GM15510 (cell line): ENCODE measurements around the gene RAD51B.

Experiments used
- POLR2A ChIP-seq: IDR thresholded peaks from 3 replicates; pipeline ENCODE4 v1.6.1; 2011; ENCODE audit warnings: borderline replicate concordance; ENCODE audit not compliant: insufficient read length; ENCODE audit errors: extremely low read depth

RAD51B gene

DNA sequence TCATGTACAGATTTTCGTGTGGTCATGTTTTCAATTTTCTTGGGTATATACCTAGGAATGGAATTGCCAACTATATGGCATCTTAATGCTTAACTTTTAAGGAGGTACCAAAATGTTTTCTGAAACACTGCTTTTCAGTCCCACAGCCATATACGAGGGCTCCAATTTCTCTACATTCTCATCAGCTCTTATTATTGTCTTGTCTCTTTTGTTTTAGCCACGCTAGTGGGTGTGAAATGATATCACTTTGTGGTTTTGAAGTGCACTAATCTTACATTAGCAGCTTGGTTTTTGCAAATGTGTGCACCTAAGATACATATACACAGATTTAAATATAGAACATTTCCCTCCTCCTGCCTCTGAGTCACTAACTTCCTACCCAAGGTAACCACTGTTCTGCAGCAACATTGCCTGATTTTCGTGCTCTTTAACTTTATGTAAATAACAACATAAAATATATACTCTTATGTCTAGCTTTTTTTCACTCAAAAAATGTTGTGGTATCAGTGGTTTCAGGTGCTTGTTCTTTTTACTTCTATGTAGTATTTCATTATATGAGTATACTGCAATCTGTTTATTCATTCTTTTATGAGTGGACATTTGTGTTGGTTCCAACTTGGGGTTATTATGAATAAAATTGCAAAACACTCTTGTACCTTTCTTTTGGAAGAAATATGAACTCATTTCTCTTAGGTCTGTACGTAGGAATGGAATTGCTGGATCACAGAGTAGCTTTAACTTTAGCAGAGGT, 900.2 kb downstream of the RAD51B start:
- no peak for TF ChIP-seq POLR2A

DNA sequence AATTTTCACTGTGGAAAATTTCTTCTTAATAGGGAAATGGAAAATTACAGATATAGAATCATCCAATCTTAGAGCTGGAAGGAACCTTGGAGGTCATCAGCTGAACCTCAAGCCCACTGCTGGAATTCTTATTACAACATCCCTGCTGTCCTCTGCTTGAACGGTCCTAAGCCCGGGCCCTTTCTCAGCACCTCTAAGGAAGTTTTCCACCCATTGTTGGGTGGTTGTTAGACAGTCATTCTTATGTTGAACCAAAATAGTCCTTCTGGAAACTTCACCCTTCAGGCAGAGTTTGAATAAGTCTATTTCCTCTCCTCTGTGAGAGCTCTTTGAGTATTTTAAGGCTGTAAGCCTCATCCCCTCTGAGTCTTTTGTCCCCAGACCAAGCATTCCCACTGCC, 902.6 kb downstream of the RAD51B start:
- TF ChIP-seq POLR2A = no peak

DNA sequence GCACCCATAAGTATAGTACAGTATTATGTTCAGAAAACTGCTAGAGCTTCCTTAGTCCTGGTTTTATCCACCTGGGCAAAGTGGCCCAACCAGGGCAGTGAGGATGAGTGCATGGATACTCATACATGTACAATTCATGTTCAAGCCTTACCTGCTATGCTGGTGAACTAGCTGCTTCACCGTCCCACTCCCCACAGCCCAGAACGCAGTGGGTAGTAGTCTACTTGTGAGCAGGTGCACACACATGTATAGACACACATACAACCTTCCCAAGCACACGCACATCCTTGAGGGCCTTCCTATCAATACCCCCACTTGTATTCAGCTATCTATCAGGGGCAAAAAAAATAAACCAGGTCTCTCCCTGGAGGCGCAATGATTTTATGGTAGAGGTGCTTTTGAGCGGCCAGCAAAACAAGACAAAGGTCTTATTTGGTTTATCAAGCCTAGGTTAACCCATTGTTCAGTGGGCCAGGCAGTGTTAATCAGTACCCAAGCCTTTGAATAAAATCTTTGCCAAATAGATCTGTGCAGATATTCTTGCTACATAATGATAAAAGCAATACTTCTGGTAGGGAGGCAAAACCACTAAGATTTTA, 903.5 kb downstream of the RAD51B start:
- TF ChIP-seq POLR2A = no peak

DNA sequence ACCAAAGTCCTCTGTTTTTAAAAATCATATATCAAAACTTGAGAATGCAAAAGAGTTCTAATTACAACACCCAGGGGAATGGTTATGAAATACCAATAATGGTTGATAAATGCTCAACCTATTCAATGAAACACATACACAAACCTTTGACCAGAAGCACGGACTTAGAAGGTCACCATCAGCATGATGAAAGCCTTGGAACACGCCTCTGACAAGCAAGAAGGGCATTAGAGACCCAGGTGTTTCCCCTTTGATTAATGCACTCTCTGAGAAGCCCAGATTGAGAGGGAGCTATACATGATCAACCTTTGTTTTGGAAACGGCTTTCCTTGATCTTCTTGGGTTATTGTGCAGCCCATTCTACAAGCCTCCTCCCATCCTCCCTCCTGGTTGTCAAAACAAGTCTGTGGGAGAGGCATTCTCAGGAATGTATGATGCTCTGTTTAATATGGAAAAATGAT, 904.3 kb downstream of the RAD51B start:
- TF ChIP-seq POLR2A = no peak

DNA sequence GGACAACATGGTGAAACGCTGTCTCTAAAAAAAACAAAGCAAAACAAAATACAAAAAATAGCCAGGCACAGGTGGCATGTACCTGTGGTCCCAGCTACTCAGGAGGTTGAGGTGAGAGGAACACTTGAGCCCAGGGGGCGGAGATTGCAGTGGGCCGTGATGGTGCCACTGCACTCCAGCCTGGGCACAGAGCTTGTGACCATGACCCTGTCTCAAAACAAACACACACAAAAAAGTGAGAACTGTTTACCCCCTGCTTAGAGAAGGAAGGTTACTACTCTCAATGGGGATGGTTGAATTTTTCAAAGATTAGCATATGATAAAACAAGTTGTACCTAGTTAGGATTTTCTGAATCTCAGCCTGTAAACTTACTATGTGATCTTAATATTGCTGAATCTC, 905.3 kb downstream of the RAD51B start:
- TF ChIP-seq POLR2A = no peak

DNA sequence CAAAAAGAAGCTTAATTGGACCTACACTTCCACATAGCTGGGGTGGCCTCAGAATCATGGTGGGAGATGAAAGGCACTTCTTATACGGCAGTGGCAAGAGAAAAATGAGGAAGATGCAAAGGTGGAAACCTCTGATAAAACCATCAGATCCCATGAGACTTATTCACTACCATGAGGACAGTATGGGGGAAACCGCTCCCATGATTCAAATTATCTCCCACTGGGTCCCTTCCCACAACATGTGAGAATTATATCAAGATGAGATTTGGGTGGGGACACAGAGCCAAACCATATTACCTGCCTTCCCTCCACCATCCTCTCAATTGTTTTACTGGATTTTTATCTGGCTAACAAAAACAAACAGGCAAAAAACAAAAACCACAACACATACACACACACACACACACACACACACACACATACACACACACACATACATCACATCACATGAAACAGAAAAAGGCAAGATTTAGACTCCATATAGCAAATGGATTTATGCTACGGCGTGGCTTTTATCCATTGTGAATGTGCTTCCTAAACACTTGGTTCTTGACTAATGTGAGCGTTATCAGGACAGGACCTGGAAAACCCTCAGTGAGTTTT, 906.6 kb downstream of the RAD51B start:
- TF ChIP-seq POLR2A = no peak

DNA sequence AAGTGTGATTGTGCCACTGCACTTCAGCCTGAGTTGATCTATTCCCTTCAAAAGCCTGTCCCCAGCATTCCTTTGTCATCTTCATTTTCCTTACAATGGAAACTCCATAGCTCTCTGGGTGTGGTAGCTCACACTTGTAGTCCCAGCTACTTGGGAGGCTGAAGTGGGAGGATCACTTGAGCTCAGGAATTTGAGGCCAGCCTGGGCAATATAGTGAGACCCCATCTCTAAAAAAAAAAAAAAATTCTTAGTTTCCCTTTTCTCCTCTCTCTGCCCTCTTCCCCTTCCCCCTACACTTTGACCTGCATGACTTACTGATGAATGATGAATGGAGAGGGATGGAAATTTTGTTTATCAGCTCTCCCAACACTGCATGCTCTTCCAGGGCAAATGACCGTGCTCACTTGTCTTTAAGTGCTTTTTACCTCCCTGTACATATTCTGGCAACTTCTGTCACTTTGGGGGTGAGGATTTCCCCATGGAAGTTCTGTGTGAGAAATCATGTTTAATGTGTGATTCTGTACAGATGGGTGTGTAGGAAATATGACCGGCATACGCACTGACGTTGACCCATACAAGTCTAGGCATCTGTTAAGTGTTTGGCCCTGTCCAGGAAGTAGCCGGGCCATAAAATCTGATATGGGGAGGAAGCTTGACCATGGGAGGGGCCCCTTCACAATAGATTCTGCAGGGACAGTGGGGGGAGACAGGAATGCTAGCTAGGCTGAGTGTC, 907.9 kb downstream of the RAD51B start:
- TF ChIP-seq POLR2A = no peak

DNA sequence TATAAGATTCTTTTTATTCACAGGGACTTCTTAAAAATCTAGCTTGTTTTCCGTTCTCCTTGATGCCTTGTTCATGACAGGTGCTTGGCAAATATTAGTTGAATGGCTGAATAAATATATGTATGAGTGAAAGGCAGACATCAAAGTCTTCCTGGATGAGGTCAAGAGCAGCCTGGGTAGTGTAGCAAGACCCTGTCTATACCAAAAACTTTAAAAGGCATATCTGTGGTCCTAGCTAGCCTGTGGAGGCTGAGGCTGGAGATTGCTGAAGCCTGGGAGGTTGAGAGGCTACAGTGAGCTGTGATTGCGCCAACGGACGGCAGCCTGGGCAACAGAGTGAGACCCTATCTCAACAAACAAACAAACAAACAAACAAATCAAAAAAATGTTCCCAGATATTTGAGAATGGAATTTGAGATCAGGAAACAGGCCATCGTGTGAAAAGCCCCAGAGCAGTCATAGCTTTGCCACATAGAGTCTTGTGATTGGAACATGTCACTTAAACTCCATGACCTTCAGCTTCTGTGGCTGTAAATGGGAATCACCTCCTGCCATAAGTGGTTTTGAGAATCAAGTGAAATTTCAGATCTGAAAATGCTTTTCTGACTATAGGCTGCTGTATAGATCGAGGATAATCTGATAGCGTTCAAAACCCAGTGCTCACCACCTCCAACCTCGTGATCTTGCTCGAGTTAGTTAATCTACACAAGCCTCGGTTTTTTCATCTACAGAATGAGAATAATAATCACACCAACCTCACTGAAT, 908.9 kb downstream of the RAD51B start:
- TF ChIP-seq POLR2A = no peak

DNA sequence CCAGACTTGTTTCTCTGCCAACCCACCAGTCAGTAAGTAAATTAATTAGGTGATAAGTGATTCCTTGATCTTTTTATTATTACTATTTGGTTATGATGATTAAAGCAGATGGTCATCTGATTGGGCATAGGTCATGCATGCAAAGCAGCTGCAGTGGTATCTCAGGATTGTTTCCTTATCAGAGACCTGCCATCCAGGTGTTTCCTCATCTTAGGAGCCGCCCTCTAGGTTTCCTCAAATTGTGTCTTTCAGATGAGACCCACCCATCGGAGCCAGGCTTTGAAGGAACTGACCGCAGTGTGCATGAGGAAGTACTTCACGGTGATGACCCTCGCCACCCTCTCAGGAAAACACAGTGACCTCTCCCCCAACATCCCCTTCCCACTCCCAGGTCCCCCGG, 910.0 kb downstream of the RAD51B start:
- no peak for TF ChIP-seq POLR2A

DNA sequence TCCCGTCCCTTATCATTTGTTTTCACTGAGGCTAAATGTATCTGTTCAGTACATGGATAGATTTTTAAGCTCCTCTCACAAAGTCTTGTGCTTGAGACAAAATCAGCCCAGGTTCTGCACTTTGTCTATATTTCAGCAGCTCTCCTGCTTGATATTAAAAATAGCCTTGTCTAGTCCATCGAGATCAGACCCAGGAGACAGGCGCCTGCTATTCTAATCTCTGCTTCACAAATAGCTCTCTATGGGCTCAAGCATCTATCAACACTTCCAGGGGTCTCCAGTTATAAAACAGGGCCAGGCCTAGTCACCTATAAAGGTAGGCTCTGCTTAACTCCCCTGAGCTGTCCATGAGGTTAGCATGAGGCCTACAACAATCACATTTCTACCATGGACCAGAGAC, 910.8 kb downstream of the RAD51B start:
- TF ChIP-seq POLR2A = no peak

DNA sequence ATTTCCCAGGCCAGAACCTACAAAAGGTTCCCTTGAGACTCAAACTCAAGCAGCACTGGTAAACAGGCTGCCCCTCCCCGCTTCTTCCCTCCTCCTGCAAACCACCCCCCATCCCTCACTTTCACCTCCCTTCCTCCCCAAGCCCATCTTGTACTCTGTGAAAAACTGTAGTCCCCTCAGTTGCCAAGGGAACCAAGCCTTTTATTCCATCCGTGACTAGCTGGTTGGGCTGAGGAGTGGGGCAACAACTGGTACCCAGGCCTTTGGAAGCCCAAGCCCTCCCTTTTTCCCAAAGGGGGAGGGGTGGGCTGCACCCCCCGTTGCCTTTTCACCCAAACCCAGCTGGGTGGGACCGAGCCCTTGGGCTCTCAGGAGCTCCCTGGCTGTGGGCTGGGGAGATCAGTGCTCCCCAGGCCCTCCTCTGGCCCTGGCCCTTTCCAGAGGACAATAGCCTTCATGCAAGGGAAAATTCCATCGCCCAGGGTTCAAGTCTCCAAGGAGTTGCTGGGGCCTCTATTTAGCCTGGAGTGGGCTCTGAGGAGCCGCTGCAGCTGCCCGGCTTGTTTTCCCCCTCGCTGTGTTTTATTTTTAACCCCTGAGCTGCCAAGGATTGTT, 911.3 kb downstream of the RAD51B start:
- no peak for TF ChIP-seq POLR2A

DNA sequence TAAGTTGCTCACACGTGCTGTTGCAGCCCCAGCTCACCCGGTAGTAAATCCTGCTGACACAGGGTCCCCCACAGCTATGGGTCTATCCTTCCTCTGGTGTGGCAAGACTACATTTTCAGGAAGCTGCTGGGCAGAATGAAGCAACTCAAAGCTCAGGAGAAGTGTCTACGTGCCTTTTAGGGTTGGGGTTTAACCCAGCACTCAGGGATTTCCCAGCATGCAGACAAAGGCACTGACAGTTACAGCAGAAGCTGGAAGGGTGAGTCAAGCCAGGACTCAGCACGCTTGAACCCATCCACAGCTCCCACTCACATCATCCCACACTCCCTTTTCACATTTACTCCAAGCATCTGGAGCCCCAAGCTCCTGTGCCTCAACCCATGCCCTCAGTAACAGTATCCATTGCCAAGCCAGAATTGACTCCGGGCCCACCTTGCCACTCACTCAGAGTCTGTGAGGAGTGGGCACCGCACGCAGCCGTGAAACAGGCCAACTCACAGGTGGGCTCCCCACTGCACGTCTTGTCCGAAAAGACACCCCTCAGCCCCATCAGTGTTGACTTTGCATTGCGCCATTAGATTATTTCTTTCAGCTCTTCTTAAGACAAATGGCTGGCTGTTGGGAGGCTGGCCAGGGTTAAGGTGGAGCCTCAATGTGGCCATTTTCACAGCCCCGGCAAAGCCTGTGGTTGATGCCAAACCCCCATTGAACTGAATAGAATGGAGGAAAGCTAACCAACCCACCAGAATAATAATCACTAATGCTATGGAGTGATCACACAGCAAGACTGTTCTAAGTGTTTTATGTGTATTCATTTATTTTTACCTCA, 913.7 kb downstream of the RAD51B start:
- no peak for TF ChIP-seq POLR2A

DNA sequence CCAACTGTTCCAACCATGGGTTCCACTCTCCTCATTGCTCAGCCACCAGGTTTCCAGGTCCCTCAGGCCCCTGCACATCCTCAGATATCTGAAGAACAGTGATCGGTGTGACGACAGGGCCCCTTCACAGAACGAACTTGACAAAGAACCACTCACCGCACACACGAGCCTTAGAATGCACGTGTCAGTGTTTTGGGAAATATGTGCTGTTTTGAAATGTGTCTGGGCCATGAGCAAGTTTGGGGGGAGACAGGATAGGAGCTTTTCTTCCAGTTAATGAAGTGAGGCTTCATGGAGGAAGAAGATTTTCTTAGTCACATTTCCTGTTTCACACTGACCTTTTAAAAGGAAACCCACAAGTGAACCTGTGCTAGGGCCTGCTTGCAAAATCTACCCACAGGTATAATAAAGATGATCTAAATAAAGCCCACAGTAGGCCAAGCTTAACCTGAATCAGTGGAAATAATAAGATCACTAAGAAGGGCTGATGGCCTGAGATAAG, 914.7 kb downstream of the RAD51B start:
- no peak for TF ChIP-seq POLR2A
